Natural killer cell (primary cell): ENCODE data around the gene PAMR1. TPM values are rescaled to one million over a fixed set of nuclear protein-coding genes. Genes with fewer than 3 reads are reported as not detected.

ENCODE experiments used
- ATAC-seq, 3 donors: fragments of 150-1000 bp in 2 of 3; fragments of 200-7000 bp in 1 of 3; cut with Tn5 transposase; 1 replicate in 1 of 3; 2 replicates in 2 of 3; pipeline ENCODE4 v1.10.0; 2021; ENCODE audit warnings: mild to moderate bottlenecking in 2 of 3, moderate library complexity in 2 of 3
- DNase-seq, 2 donors: peaks; one replicate each; pipeline versions ENCODE4 v3.0.0 to v3.0.0-alpha.2; 2013 to 2021; ENCODE audit warnings: mixed read lengths in 1 of 2
- H3K27ac ChIP-seq: one replicate; pipeline ENCODE4 v1.5.1; 2013; ENCODE audit warnings: mild to moderate bottlenecking, low read length
- H3K27me3 ChIP-seq: one replicate; pipeline ENCODE4 v1.6.1; 2013; ENCODE audit warnings: low read length; ENCODE audit not compliant: control insufficient read depth, insufficient read depth
- H3K36me3 ChIP-seq: one replicate; pipeline ENCODE4 v1.6.1; 2013; ENCODE audit warnings: low read length; ENCODE audit not compliant: control insufficient read depth, insufficient read depth
- H3K4me1 ChIP-seq: one replicate; pipeline ENCODE4 v1.6.1; 2013; ENCODE audit warnings: low read length; ENCODE audit not compliant: control insufficient read depth, insufficient read depth
- H3K4me3 ChIP-seq: one replicate; pipeline ENCODE4 v1.5.1; 2013; ENCODE audit warnings: low read length
- H3K9me3 ChIP-seq: one replicate; pipeline ENCODE4 v1.6.1; 2013; ENCODE audit warnings: low read length; ENCODE audit not compliant: control insufficient read depth, insufficient read depth
- H3K27ac Mint-ChIP-seq, 2 donors: one replicate each; pipeline ENCODE4 v1.8.0; 2022; ENCODE audit warnings: mild to moderate bottlenecking in 2 of 2, mixed read lengths in 2 of 2, moderate library complexity in 1 of 2
- H3K27me3 Mint-ChIP-seq, 2 donors: one replicate each; pipeline ENCODE4 v1.8.0; 2022; ENCODE audit warnings: low read depth in 2 of 2, mixed read lengths in 2 of 2
- H3K36me3 Mint-ChIP-seq: one replicate; pipeline ENCODE4 v1.8.0; 2022; ENCODE audit warnings: mixed read lengths
- H3K4me1 Mint-ChIP-seq, 2 donors: one replicate each; pipeline ENCODE4 v1.8.0; 2022; ENCODE audit warnings: mixed read lengths in 2 of 2
- H3K4me3 Mint-ChIP-seq: one replicate; pipeline ENCODE4 v1.8.0; 2022; ENCODE audit warnings: mild to moderate bottlenecking, moderate library complexity, mixed read lengths
- H3K9me3 Mint-ChIP-seq, 2 donors: one replicate each; pipeline ENCODE4 v1.8.0; 2022; ENCODE audit warnings: mixed read lengths in 2 of 2
- WGBS: methylation state at CpG from one replicate; pipeline ENCODE4 v1.1.7; 2013; ENCODE audit warnings: missing lambda C conversion rate; ENCODE audit not compliant: insufficient coverage; 5-methylcytosine and 5-hydroxymethylcytosine counted together
- intact Hi-C: fragments of 100-400 bp; cut with micrococcal nuclease; formaldehyde crosslinking; loops from one replicate; pipeline ENCODE4 v1.14.2; 2022
- total RNA-seq, 4 donors: library from RNA; stranded (reverse); fragments of 120-200 nt in 1 of 4; gene quantifications; one replicate each; pipeline versions ENCODE4 v1.2.3 to v1.2.4, GENCODE V29; 2013 to 2022
- TF ChIP-seq, protein P1 (sequence below): fragments of 200-600 bp; IDR thresholded peaks from one replicate; pipeline ENCODE4 v1.8.0; 2022; ENCODE audit warnings: antibody characterized with exemption

PAMR1 gene
- total RNA-seq, 3 donors from 2014 or later (not counting 1 experiment from before 2014, with no cell fraction given) = not detected

DNA sequence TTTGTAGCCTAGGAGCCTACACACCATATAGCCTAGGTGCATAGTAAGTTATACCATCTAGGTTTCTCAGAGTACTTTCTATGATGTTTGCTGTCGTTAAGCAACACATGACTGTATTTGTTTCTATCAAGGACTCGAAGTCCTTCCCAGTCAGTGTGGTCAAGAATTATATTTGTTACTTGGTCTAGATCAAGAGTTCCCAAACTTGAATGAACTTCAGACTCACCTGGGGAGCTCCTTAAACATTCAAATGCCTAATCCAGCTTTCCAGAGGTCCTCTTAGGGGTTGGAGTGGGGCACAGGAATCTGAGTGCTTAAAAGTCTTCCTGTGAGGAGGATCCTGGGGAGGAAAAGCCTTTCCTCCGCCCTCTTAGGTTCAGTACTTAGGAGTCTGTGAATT, 41.5 kb upstream of the PAMR1 start:
- peaks cover 32 to 44% of the 10 kb centered on the region in 2 donors for H3K27me3 Mint-ChIP-seq
- DNase-seq (no peak), ATAC-seq (no peak)
- H3K4me3 ChIP-seq = no peak overlapping the region
- peaks cover 0 to 3% of the 10 kb centered on the region in 2 donors for H3K9me3 Mint-ChIP-seq
- intact Hi-C loops = no loop called here
- whole genome bisulfite sequencing = 94% methylated on average over 3 of the region's 3 CpGs
- H3K27ac Mint-ChIP-seq = no peak overlapping the region
- no peak overlapping the region for H3K27ac ChIP-seq
- no peaks in the 10 kb centered on the region for H3K27me3 ChIP-seq
- no peaks in the 10 kb centered on the region for H3K4me1 Mint-ChIP-seq
- H3K36me3 ChIP-seq = no peaks in the 10 kb centered on the region
- no peak overlapping the region for H3K4me3 Mint-ChIP-seq
- H3K36me3 Mint-ChIP-seq = no peaks in the 10 kb centered on the region
- no peaks in the 10 kb centered on the region for H3K9me3 ChIP-seq
- H3K4me1 ChIP-seq = no peaks in the 10 kb centered on the region
- TF ChIP-seq, protein P1, sequence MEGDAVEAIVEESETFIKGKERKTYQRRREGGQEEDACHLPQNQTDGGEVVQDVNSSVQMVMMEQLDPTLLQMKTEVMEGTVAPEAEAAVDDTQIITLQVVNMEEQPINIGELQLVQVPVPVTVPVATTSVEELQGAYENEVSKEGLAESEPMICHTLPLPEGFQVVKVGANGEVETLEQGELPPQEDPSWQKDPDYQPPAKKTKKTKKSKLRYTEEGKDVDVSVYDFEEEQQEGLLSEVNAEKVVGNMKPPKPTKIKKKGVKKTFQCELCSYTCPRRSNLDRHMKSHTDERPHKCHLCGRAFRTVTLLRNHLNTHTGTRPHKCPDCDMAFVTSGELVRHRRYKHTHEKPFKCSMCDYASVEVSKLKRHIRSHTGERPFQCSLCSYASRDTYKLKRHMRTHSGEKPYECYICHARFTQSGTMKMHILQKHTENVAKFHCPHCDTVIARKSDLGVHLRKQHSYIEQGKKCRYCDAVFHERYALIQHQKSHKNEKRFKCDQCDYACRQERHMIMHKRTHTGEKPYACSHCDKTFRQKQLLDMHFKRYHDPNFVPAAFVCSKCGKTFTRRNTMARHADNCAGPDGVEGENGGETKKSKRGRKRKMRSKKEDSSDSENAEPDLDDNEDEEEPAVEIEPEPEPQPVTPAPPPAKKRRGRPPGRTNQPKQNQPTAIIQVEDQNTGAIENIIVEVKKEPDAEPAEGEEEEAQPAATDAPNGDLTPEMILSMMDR = no peak

GRCh38 chr11:35566181-35566580, 40.8 kb upstream of the PAMR1 start:
- Histone ChIP-seq H3K36me3 (no peaks in the 10 kb centered on the region), H3K9me3 (no peaks in the 10 kb centered on the region), H3K27ac (no peak overlapping the region), H3K4me1 (no peaks in the 10 kb centered on the region), H3K27me3 (peaks cover 2% of the 10 kb centered on the region), H3K4me3 (no peak overlapping the region)
- WGBS = 57% methylated on average over 3 of the region's 4 CpGs
- Mint-ChIP-seq H3K36me3 (no peaks in the 10 kb centered on the region), H3K4me1 (no peaks in the 10 kb centered on the region), H3K4me3 (no peak overlapping the region), H3K9me3 (peaks cover 0 to 3% of the 10 kb centered on the region in 2 donors), H3K27me3 (peaks cover 29 to 49% of the 10 kb centered on the region in 2 donors), H3K27ac (no peak overlapping the region)
- ATAC-seq (no peak), DNase-seq (no peak)
- TF ChIP-seq, protein P1 = no peak
- intact Hi-C loops = no loop called here

- no peaks in the 10 kb centered on the region for H3K4me1 ChIP-seq
- no peaks in the 10 kb centered on the region for H3K9me3 ChIP-seq
- H3K27ac ChIP-seq = no peak overlapping the region
- H3K27me3 Mint-ChIP-seq = peaks cover 29 to 43% of the 10 kb centered on the region in 2 donors
- no peaks in the 10 kb centered on the region for H3K4me1 Mint-ChIP-seq
- no peaks in the 10 kb centered on the region for H3K9me3 Mint-ChIP-seq
- no peak for ATAC-seq
- DNase-seq = no peak
- H3K27ac Mint-ChIP-seq = no peak overlapping the region
- peaks cover 4% of the 10 kb centered on the region for H3K27me3 ChIP-seq
- H3K36me3 ChIP-seq = no peaks in the 10 kb centered on the region
- intact Hi-C loops = no loop called here
- TF ChIP-seq, protein P1 = no peak
- no peak overlapping the region for H3K4me3 Mint-ChIP-seq
- no peak overlapping the region for H3K4me3 ChIP-seq
- no peaks in the 10 kb centered on the region for H3K36me3 Mint-ChIP-seq
- WGBS = 84% methylated on average over 4 of the region's 4 CpGs
Observed at GRCh38 chr11:35564245-35564595, 38.8 kb upstream of the PAMR1 start.

DNA sequence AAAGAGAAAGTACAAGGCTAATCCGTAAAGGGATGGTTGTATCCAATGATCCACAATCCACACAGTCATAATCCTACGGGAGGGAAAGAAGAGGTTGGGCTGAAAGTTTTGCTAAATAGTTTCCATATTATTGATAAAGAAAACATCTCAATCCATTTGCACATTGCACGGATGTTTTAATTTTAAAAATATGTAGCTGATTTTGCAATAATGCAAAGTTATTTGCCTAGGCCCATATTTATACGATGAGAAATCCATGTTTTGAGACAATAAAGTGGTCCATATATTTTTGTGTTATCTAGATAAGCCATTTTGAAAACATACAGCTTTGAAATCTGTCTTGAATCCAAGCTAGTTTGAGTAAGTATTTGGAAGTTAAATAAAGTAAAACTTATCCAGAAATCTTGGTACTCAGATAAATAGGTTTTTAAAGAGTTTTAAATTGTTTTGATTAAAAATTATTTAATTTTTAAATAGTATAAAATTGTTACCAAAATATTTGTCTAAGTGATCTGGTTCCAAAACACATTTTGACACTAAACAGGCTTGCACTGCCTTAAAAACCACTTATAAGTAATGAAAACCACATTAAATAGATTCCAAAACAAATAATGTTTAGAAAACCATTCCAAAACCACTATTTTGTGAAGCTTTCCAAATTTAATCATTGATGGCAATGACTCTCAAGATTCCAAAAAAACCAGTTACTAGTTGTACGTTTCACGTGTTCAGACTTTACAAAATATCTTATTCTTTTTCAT, 38.2 kb upstream of the PAMR1 start:
- H3K4me1 ChIP-seq = no peaks in the 10 kb centered on the region
- H3K4me3 Mint-ChIP-seq = no peak overlapping the region
- 82% methylated on average over 4 of the region's 6 CpGs for WGBS
- H3K36me3 Mint-ChIP-seq = no peaks in the 10 kb centered on the region
- H3K9me3 Mint-ChIP-seq = no peaks in the 10 kb centered on the region
- TF ChIP-seq, protein P1 = no peak
- no peaks in the 10 kb centered on the region for H3K36me3 ChIP-seq
- H3K27ac ChIP-seq = no peak overlapping the region
- intact Hi-C loops = no loop called here
- H3K4me3 ChIP-seq = no peak overlapping the region
- H3K4me1 Mint-ChIP-seq = no peaks in the 10 kb centered on the region
- peaks cover 28 to 37% of the 10 kb centered on the region in 2 donors for H3K27me3 Mint-ChIP-seq
- no peak overlapping the region for H3K27ac Mint-ChIP-seq
- H3K27me3 ChIP-seq = peaks cover 5% of the 10 kb centered on the region
- no peaks in the 10 kb centered on the region for H3K9me3 ChIP-seq
- no peak for ATAC-seq
- no peak for DNase-seq
